NCI-H524 (cell line): Measurements from ENCODE around the gene FOXJ3.
A peak's percentile ranks its signal among the peaks of the same experiment; 100 is the strongest.

Experiments used
- DNase-seq, 2 experiments: peaks; one replicate each; lab custom pipeline; 2025; lab: John Stamatoyannopoulos, UW

The FOXJ3 gene

DNA sequence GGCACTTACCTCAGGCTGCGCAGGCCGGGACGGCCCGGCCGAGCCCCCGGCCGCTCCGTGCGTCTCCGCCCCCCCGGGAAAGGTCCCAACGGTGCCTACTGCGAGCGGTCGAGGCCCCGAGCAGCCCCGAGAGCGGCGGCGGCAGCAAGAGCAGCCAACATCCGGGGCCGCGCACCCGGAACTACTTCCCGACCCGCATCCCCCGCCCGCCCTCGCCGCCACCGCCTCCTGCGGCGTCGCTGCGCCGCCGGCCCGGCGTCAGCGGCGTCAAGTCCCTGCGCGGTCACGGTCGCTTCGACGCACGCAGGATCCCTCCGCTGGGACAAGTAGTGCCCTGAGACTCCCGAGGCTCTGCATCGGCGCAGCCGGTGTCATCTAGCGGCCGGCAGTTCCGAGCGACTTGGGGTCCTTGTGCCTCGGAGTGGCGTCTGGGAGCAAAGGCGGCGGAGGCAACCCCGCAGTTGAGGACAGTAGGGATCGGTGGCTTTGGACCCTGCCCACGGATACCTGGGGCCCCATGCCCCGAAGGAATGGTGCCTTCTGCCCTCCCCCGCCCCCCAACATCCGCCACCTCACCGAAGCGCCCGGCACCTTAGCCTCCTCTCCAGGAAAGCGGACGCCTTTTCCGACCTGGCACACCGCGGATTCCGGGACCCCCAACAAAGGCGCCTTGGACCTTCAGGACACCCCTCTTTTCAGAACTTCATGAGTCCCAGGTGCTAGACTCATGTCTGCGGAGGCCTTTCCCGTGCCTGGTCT lies at the start of gene FOXJ3:
TSS of gene FOXJ3 (minus strand) at position 186 of the 759 bp plus-strand sequence. CDS start 24,142 bp downstream, outside the sequence.
- DNase-seq = peak; percentile 73 to 94

DNA sequence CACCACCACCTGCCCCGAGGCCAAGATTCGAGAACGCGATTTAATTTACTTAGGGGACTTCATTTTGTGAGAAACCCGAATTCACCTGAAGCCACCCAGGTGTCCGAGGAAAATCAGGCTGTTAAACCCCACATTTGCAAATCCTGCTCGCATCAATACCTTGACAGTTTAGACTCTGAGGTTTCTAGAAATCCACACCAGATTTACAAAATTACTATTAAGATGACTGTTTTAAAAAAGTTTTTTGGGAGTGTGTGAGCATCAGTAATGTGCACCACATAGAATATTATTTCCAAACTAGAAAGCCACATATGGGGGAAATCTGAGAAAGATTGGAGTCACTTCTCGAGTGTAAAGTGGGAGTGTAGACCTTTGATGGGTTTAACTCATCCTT lies 46.2 kb upstream of the FOXJ3 start:
- DNase-seq = no peak

DNA sequence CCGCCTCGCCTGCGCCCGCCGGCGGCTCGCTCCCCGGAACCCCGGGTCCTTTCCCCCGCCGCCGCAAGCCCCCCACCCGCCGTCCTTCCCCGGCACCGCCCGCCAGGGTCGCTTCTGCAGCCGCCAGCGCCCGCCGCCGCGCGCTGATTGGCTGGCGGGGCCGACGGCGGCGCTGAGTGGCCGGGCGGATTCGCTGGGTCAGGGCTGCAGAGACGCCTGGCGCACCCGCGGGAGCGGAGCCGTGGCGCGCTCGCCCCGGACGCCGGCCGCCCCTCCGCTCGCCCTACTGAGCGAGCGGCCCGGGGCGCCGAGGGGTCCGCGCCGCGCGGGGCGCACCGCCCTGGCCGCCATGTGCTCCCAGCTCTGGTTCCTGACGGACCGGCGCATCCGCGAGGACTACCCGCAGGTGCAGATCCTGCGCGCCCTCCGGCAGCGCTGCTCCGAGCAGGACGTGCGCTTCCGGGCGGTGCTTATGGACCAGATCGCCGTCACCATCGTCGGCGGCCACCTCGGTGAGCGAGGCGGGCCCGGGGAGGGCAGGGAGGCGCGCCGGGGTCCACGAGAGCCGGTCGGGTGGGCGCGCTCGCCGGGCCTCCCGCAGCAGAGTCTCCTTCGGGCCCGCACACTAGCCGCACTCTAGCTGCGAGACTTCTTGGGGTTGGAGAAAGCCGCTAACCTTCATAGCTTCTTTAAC lies 45.7 kb upstream of the FOXJ3 start, which contains the start of gene RIMKLA:
TSS of gene RIMKLA (plus strand) at position 207 of the 694 bp plus-strand sequence. CDS start at position 350, 143 bp downstream.
- peak; percentile 48 to 75 for DNase-seq

DNA sequence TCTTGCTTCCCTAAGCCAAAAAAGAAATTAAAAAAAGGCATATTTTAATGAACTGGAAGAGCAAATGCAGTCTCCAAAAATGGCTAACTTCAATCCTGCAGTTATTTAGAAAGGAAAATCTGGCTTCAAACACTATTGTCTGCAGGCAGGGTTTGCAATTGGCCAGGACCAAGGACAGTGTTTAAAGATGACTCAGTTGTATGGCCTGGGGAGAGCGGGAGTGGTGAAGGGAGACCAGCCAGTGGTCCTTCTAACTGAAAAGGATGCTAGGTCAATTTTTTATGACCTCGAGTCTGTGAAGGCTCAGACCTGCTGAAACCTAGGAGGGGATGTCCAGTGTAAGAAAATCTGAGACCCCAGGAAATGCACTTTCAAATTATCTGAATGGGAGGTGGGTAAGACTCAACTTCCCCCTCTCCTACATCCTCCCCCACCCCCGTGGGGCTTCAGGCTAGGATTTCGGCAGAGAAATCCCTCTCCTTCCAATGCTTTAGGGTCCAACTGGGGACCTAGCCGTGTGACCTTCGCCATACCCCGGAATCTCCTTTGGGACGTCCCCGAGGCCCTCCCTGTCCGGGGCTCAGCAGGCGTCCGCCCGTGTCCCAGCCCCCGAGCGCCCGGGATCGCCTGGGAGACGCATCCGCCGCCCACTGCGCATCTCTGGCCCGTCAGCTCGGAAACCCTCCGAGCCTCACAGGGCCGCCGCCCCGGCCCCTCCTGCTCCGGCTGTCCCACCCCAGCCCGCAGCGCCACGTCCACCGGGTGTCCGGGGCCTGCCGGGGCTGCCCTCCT lies 45.0 kb upstream of the FOXJ3 start:
- DNase-seq = peak in 1 of 2 experiments; percentile 48

DNA sequence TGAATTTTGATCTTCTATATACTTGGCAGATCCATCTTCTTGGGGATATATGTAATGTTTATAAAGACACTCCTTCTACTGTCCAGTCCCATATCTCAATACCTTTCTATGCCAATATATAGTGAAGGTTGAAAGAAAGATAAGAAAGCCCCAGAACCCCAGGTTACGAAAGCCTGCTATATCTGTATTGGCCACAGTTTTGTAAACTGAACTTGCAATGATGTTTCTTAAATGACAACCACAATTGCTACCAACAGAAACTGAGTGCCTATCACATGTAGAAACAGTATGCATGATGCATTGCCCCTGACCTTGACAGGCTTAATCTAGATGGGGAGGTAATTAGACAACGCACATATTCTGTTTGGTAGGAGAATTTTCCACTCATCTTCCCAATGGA lies 37.8 kb upstream of the FOXJ3 start:
- DNase-seq = no peak

DNA sequence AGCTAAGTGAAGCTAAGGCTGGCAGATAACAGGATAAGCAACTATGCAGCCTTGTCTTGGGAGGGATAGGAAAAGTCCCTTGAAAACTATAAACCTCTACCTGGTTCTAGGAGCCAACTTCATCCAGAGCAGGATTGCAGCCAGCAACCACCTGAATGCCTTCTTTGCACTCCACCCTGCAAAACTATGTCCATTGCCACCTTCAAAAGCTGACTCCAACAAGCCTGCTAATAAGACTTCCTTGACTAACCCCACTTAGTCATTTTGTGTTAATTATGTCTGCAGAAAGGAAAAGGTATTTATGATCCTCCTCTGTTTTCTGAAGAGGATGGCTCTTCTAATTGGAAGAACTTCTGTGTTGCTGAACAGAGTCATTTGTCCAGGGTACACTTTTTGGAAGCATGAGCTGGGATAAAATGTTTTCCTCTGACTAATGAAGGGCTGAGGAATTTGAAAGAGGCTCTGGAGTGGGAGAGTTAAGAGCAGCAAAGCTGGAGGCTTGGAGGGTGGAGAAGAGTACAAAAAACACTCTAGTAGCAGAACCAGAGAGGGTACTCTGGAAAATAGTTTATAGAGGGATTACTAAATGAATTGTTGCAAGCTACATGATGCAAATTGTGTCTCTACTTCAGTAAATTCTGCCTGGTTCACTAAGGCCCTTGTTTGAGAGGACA lies 36.0 kb upstream of the FOXJ3 start:
- DNase-seq = no peak

DNA sequence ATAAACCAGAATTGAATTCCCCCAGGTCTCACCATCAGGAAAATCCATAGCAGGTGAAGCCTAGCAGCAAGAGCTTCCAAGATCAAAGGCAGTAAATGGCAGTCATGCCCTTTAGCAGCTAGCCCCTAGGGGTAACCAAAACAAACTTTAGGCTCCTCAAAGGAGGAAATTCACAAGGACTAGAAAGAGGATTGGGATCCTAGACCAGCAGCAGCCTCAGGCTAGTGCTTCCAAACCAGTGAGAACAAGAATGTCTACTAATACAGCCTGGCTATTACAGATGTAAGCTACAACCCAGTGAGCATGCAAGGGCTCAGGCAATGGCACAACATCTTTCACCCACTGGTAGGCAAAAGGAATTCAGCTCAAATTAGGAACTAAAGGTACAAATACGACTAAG lies 34.4 kb upstream of the FOXJ3 start:
- DNase-seq = no peak

- no peak for DNase-seq
Observed at GRCh38 chr1:42368096-42368795, 33.2 kb upstream of the FOXJ3 start.

DNA sequence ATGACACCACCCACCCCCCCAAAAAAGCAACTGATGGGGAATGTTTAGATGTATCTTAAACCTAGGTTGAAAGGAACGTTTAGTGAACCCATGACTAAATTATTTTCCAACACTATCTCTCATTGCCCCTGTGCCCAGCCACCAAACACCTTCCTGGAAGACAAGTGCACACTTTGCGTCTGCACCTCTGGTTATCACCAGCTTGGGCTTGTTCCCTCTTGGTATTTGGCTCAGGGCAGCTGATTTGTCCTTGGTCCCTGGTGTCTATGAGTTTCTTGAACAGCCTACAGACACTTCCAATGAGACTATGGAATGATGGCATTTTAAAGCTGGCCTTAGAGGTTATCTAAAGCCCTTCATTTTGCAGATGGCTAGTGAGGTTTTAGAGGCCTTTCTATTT lies 30.1 kb upstream of the FOXJ3 start:
- DNase-seq = no peak

- no peak for DNase-seq
Observed at GRCh38 chr1:42364542-42364941, 29.5 kb upstream of the FOXJ3 start.

DNA sequence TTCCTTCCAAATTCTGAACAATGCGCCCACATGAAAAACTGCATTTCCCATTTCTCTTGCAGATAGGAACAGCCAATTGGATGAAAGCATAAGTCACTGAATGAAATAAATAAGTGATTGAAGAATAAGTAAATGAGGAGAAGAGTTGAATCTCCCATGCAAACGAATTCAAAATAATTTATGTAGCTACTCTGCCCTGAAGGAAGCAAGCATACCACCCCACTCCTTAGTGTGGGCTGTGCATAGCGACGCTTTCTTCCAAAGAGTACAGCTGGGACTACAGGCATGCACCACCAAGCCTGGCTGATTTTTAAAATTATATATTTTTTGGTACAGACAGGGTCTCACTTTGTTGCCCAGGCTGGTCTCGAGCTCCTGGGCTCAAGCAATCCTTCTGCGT lies 29.1 kb upstream of the FOXJ3 start:
- no peak for DNase-seq

GRCh38 chr1:42359466-42359865 lies 24.4 kb upstream of the FOXJ3 start:
- DNase-seq = peak in 1 of 2 experiments; percentile 50

- DNase-seq = no peak
Observed at GRCh38 chr1:42358791-42359190, 23.8 kb upstream of the FOXJ3 start.

GRCh38 chr1:42350086-42350485 lies 15.1 kb upstream of the FOXJ3 start:
- no peak for DNase-seq

DNA sequence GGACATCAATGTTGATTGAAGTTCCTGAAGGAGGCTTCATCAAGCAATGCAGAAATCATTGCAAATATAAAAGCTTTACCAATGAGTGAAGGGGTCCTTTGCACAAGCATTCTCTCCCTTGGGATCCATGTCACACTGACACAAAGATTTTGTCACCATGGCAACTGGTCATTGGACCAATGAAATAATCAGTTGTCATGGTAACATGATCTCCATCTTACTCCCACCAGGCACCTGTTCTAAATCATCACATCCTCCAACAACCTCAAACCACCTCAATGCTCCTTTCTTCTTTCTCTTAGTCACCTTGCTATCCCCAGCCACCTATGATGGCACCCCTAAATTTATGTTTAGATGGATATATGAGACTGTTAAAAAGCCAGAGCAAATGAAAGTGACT lies 13.5 kb upstream of the FOXJ3 start:
- DNase-seq = peak; percentile 73 to 86

GRCh38 chr1:42343049-42343448 lies 8.0 kb upstream of the FOXJ3 start:
- DNase-seq = no peak

GRCh38 chr1:42340901-42341300 lies 5.9 kb upstream of the FOXJ3 start:
- DNase-seq = no peak

GRCh38 chr1:42340093-42340492 lies 5.1 kb upstream of the FOXJ3 start:
- no peak for DNase-seq

GRCh38 chr1:42336978-42337377 lies 1.9 kb upstream of the FOXJ3 start:
- no peak for DNase-seq

DNA sequence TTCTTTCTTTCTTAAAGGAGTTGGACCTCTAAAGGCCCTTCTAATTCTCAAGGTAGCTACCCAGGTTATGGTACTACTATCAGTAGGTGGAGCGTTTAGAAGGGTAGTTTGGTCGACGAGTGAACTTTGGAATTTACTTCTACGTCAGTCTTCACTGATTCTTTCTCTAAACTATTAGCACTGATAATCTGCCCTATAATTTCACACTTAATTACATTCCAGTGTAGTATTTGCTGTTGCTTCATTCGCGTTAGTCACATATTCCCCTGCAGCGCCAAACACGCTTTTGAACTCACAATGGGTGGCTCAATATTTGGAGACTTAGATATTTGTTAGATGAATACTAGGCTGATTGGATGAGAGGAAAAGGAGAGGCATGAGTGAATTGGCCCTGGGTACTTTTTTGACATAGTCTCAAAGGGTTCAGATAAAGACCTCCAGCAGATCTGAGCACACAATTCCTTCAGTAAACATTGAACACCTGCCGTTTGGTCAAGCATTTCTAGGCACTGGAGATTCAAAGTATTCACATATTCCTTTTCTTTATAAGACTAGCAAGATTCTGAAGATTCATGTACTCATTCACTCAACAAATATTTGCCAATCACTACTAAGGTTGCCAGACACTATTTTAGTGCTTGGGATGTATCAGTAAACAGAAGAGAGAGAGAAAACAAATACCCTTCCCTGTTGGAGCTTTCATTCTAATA lies 929 bp upstream of the FOXJ3 start:
- no peak for DNase-seq
